Spleen (tissue), 11 donors: ENCODE measurements around the gene SP8. TPM values are rescaled to one million over a fixed set of nuclear protein-coding genes. Genes with fewer than 3 reads are reported as not detected.
"Not testable (repeated sequence)": the region's sequence is repeated elsewhere in the genome, so short reads cannot be mapped to it uniquely, and the experiment has no call there.

Source experiments
- DNase-seq: peaks from one replicate; pipeline ENCODE4 v3.0.0-alpha.2; 2020
- H3K27ac ChIP-seq, 8 donors: fragments of 200-600 bp; sonication (generic) in 7 of 8; 1 replicate in 4 of 8; 2 replicates in 4 of 8; pipeline versions ENCODE4 v1.5.0 to v1.8.0; 2016 to 2021; ENCODE audit warnings: inconsistent platforms in 4 of 8, mild to moderate bottlenecking in 4 of 8, moderate library complexity in 1 of 8
- H3K27me3 ChIP-seq, 7 donors: fragments of 200-600 bp; sonication (generic) in 6 of 7; replicated peaks in 1 of 7; 1 replicate in 4 of 7; 2 replicates in 3 of 7; pipeline versions ENCODE4 v1.5.0 to v1.8.0; 2016 to 2021; ENCODE audit warnings: inconsistent platforms in 3 of 7, mild to moderate bottlenecking in 1 of 7
- H3K36me3 ChIP-seq, 6 donors: fragments of 200-600 bp; sonication (generic) in 5 of 6; 1 replicate in 4 of 6; 2 replicates in 2 of 6; pipeline versions ENCODE4 v1.5.0 to v1.8.0; 2016 to 2021; ENCODE audit warnings: inconsistent platforms in 2 of 6
- H3K4me1 ChIP-seq, 6 donors: fragments of 200-600 bp; sonication (generic) in 5 of 6; 1 replicate in 3 of 6; 2 replicates in 3 of 6; pipeline versions ENCODE4 v1.5.0 to v1.8.0; 2016 to 2021; ENCODE audit warnings: inconsistent platforms in 3 of 6
- H3K4me3 ChIP-seq, 8 donors: fragments of 200-600 bp; sonication (generic) in 7 of 8; 1 replicate in 4 of 8; 2 replicates in 4 of 8; pipeline versions ENCODE4 v1.5.0 to v1.8.0; 2016 to 2021; ENCODE audit warnings: inconsistent platforms in 4 of 8, mild to moderate bottlenecking in 4 of 8, moderate library complexity in 2 of 8
- H3K9me3 ChIP-seq, 8 donors: fragments of 200-600 bp; sonication (generic) in 7 of 8; 1 replicate in 4 of 8; 2 replicates in 4 of 8; pipeline versions ENCODE4 v1.5.0 to v1.8.0; 2016 to 2021; ENCODE audit warnings: inconsistent platforms in 4 of 8
- CTCF ChIP-seq, 11 experiments: fragments of 200-600 bp in 7 of 11; fragments of 450-650 bp in 4 of 11; sonication (generic) in 4 of 11; IDR thresholded peaks in 8 of 11; conservative IDR thresholded peaks in 3 of 11; 1 replicate in 7 of 11; 2 replicates in 4 of 11; pipeline versions ENCODE4 v1.4.0 to v1.8.0; 2016 to 2021; ENCODE audit warnings: antibody characterized with exemption in 11 of 11, inconsistent platforms in 4 of 11, mild to moderate bottlenecking in 1 of 11
- POLR2A ChIP-seq, 3 donors: fragments of 450-650 bp; IDR thresholded peaks; one replicate each; pipeline ENCODE4 v1.5.1; 2017; ENCODE audit warnings: antibody characterized with exemption in 3 of 3, mild to moderate bottlenecking in 1 of 3
- POLR2AphosphoS5 ChIP-seq, 3 donors: sonication (generic); formaldehyde crosslinking; IDR thresholded peaks; one replicate each; pipeline ENCODE4 v1.5.1; 2017; ENCODE audit warnings: antibody characterized with exemption in 3 of 3
- WGBS, 5 donors: extraction: QIAGEN DNeasy Blood & Tissue Kit in 3 of 5; methylation state at CpG; one replicate each; pipeline versions ENCODE4 v1.1.5 to v1.1.7; 2013 to 2018; 5-methylcytosine and 5-hydroxymethylcytosine counted together
- intact Hi-C: fragments of 100-400 bp; cut with DNase I; formaldehyde crosslinking; loops from one replicate; pipeline ENCODE4 v1.15.0; 2023; ENCODE audit warnings: low total_unique reads
- polyA plus RNA-seq, 3 donors: library from polyadenylated mRNA; stranded (reverse); fragments of 200-250 nt; gene quantifications; one replicate each; pipeline ENCODE4 v1.2.1, GENCODE V29; 2013
- total RNA-seq, 7 donors: library from RNA; depleted of rRNA in 3 of 7; stranded (reverse); fragments of >200 nt in 3 of 7; fragmentation: NEBNext Ultra II Directional in 4 of 7; extraction: Animal tissue kit (Norgen Biotek cat#: 25700) in 4 of 7; gene quantifications; one replicate each; pipeline versions ENCODE4 v1.1.0 to v1.2.1, GENCODE V29; 2016 to 2021
- donor health status: healthy with polysubstance abuse.
- donor health status: DM: no; HTN: no; CAD: no; lungs with moderate emphysema.
- donor health status: DM: no; HTN: no; CAD: no.
- donor health status: Bipolar disorder and iron deficiency.
- donor health status: healthy.
- donor health status: DM: no; HTN: no; CAD: no.
- donor health status: DM: yes; HTN: yes; CAD: no.

The SP8 gene
- total and polyA plus RNA-seq, 10 donors = not detected

- 74 to 86% (median 82%) methylated on average over 3 of the region's 3 CpGs for WGBS, 5 donors
- H3K9me3 ChIP-seq = peaks cover 0 to 3% (median 0%) of the 10 kb centered on the region in 8 donors
- TF ChIP-seq POLR2AphosphoS5 (IDR thresholded peaks at IDR 0.05) (no peak), CTCF (IDR thresholded peaks at IDR 0.05 in 8 of 11, conservative IDR thresholded peaks at IDR 0.05 in 3 of 11) (no peak), POLR2A (IDR thresholded peaks at IDR 0.05) (no peak)
- H3K4me3 ChIP-seq = no peak overlapping the region
- intact Hi-C loops = no loop called here
- no peaks in the 10 kb centered on the region for H3K36me3 ChIP-seq
- DNase-seq = no peak
- no peak overlapping the region for H3K27ac ChIP-seq
- H3K27me3 ChIP-seq = peaks cover 0 to 2% (median 0%) of the 10 kb centered on the region in 7 donors
- H3K4me1 ChIP-seq = no peaks in the 10 kb centered on the region
These were observed 39.6 kb upstream of the SP8 start for GRCh38 chr7:20826243-20826642.

DNA sequence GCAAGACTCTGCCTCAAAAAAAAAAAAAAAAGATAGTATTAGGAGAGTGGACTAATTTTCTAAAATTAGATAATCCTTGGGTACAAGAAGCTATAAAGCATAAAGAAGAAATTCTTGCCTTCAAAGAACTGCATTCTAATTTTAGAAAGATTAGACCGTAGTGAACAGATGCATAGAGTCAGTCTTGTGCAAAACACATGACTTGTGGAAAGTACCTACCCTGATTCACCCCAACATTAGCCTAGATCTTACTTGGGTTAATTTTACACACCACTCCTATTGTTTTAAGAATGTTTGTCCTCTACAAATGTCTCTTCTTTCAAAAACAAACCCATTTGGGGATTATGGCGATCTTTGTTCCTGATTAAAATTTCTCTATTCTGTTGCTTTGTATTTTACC lies 38.9 kb upstream of the SP8 start:
- Histone ChIP-seq H3K27me3 (no peaks in the 10 kb centered on the region), H3K4me1 (no peaks in the 10 kb centered on the region), H3K27ac (no peak overlapping the region), H3K4me3 (no peak overlapping the region), H3K9me3 (peaks cover 0 to 3% (median 0%) of the 10 kb centered on the region in 8 donors), H3K36me3 (no peaks in the 10 kb centered on the region)
- no peak for TF ChIP-seq POLR2A (IDR thresholded peaks at IDR 0.05)
- no peak for TF ChIP-seq CTCF (IDR thresholded peaks at IDR 0.05 in 8 of 11, conservative IDR thresholded peaks at IDR 0.05 in 3 of 11)
- TF ChIP-seq POLR2AphosphoS5 (IDR thresholded peaks at IDR 0.05) = no peak
- DNase-seq = no peak
- 70 to 81% (median 75%) methylated on average over 2 of the region's 2 CpGs for WGBS, 5 donors
- intact Hi-C loops = no loop called here

GRCh38 chr7:20821390-20821789 lies 34.7 kb upstream of the SP8 start:
- not testable (repeated sequence) for H3K4me3 ChIP-seq

DNA sequence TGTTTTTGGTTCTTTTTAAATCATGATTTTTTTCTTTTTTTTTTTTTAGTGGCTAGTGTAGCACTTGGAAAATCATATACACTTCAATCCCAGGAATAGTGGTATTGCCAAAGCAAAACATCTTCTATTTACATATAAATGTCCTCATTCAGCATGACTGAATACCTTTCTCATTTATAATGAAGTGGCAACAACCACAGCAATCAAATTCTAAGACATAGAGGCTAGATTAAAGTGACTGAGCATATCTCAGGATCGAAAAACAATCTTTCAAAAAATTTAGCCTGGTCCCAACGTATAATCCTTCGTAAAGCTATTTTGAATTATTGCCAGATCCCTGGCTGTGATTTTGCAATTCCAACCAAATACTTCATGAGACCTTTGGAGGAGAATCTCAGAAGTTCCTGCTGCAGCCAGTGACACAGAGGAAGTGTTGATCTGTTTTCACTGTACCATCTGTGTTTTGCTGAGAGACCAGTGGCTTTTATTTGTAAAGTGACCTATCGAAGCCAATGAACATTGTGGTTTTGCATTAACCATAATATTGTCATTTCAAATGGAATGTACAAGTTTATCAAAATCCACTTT lies 29.8 kb upstream of the SP8 start:
- Histone ChIP-seq H3K9me3 (peaks cover 0 to 3% (median 0%) of the 10 kb centered on the region in 8 donors), H3K27me3 (peaks cover 0 to 4% (median 0%) of the 10 kb centered on the region in 7 donors), H3K27ac (no peak overlapping the region), H3K4me3 (no peak overlapping the region), H3K4me1 (no peaks in the 10 kb centered on the region), H3K36me3 (no peaks in the 10 kb centered on the region)
- DNase-seq = no peak
- WGBS, 5 donors = 46 to 70% (median 56%) methylated on average over 4 of the region's 4 CpGs
- intact Hi-C loops = no loop called here
- TF ChIP-seq CTCF (IDR thresholded peaks at IDR 0.05 in 8 of 11, conservative IDR thresholded peaks at IDR 0.05 in 3 of 11) (no peak), POLR2AphosphoS5 (IDR thresholded peaks at IDR 0.05) (no peak), POLR2A (IDR thresholded peaks at IDR 0.05) (no peak)

More at GRCh38 chr7:20821390-20821789, 34.7 kb upstream of the SP8 start:
- H3K36me3 ChIP-seq, H3K27ac ChIP-seq, H3K4me1 ChIP-seq, DNase-seq, intact Hi-C loops, H3K9me3 ChIP-seq, H3K27me3 ChIP-seq: not testable (repeated sequence)
- 90 to 96% (median 93%) methylated on average over 3 of the region's 3 CpGs for WGBS, 5 donors
